HuH-7 (cell line): ENCODE results near the gene ENAH.
A peak's percentile ranks its signal among the peaks of the same experiment; 100 is the strongest.

Source experiments
- DNase-seq: peaks from one replicate; pipeline ENCODE4 v3.0.0; 2011; ENCODE audit warnings: low spot score

ENAH gene

DNA sequence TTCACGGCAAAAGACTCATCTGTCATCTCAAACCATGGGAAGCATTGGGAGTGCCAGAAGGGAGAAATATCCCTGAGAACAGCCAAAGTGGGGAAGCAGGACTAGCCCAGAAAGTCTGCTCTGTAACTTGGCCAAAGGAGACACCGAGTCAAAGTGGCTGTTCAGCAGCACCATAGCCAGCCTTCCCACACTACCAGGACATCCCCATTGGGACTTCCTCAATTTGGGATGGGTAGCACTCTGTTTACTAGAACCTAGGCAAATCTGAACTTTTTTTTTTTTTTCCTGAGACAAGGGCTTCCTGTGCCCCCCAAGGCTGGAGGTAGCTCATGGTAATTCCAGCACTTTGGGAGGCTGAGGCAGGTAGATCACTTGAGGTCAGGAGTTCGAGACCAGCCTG lies 93.0 kb downstream of the ENAH start:
- DNase-seq, result no peak

GRCh38 chr1:225559326-225559725 lies 93.6 kb downstream of the ENAH start:
- DNase-seq, result no peak

GRCh38 chr1:225556694-225557093 lies 96.2 kb downstream of the ENAH start:
- no peak for DNase-seq

DNA sequence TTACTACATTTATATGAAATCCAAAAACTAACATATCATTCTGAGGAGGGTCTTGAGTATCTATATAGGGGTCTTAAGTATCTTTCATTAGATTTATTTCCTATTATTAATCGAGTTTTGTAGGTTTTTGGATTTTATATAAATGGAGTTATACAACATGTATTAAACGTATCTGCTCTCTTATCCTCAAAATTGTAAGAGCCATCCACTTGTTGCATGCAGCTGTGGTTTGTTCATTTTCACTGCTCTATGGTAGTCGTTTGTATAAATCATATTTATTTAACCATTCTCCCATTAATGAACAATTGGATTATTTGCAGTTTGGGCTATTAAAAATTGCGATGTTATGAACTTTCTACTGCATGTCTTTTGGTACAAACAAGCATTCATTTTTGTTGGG lies 97.1 kb downstream of the ENAH start:
- DNase-seq, result no peak

- DNase-seq, result peak; percentile 26
Observed at GRCh38 chr1:225554216-225554812, 98.6 kb downstream of the ENAH start.

- no peak for DNase-seq
Observed at GRCh38 chr1:225549821-225550220, 103.1 kb downstream of the ENAH start.

DNA sequence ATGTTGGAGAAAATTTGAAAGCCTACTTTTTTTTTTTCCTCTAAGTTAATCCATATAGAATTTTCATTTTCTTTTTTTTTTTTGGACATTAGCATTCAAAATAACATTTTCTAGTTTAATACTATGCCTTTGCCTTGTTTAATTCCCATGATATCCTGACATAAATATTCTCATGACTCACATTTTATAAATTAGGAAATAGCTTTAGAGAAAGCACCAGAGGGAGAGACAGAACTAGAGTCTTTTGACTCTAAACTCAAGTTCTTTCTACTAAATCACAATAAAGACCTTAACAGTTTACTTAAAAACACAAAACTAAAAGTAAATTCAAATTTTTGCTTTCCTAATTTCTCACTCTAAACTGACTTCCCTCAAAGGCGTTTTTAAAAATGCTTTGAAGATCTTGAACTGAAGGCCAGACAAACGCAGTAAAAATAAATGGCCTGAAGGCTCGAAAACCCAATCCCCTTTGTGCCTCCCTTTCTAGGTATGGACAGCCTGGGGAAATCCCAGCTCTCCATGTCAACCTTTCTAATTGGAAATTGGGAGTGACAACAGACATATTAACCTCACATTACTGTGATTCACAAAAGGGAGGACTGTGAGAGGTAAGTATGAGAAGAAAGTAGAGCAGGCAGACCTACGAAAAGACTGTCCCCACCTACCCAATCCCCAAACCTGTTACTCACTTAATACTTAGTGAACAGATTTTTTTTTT lies 104.6 kb downstream of the ENAH start:
- DNase-seq, result no peak

DNA sequence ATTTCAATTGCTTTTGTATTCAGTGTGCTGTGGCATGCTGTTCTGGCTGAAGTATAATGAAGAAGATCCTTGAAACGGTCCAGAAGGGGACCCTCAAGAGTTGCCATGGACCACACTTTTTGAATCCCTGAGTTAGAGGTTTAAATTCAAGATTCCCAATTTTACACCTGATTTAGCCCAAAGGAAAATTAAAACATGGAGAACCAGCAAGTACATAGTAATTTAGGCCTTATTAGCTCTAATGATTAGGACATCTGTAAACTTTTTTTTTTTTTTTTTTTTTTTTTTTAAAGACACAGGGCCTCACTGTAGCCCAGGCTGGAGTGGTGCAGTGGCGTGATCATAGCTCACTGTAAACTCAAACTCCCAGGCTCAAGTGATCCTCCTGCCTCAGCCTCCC lies 107.3 kb downstream of the ENAH start:
- no peak for DNase-seq

GRCh38 chr1:225544924-225545323 lies 108.0 kb downstream of the ENAH start:
- no peak for DNase-seq

DNA sequence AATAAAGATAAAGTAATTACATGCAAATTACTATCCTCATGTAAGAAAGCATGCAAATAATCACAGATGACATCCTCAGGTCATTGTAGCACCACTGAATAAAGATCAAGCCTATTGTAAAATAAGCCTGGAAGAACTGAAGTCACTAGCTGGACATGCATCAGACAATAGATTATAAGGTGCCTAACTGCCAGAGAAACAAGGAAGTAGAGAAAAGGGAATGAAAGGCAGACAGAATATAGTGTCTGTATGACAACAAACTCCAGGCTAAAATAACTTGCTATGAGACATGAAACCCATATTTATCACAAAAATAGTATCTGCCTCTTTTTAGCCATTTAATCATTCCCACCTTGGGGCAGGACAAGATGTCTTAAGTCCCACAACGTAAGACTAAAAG lies 108.7 kb downstream of the ENAH start:
- DNase-seq, result no peak

GRCh38 chr1:225543350-225543749 lies 109.6 kb downstream of the ENAH start:
- no peak for DNase-seq

GRCh38 chr1:225541383-225541782 lies 111.5 kb downstream of the ENAH start:
- DNase-seq, result no peak

- no peak for DNase-seq
Observed at GRCh38 chr1:225539575-225539974, 113.3 kb downstream of the ENAH start.

GRCh38 chr1:225539069-225539468 lies 113.9 kb downstream of the ENAH start:
- no peak for DNase-seq

DNA sequence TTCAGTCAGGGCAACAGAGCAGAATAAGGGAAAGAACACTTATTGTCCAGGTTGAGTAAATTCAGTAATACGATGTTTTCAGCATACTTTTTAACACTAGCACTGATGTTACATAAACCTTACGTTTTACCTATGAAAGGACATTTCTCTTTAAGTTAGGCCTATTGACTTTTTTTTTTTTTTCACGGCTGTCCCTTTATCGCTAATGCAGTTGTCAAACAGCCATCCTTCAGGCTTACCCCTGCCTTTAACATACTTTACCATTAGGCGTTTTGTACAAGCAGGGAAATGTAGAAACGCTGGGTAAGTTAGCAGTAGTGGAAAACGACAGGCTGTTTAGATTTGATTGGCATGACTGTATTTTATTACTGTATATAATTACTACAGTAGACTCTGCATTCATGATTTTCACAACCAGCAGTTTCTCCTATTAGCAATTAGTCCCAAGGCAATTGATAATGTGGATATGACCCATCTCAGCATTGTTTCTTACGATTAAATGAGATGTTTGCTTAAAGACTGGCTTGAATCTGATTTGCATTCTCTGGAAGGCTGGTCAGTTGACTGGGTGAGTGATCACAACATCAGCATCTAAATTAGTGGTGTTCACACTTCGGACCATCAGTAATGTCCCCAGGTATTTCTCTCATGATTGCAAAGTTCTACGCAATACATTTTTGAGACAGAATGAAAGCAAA lies 115.2 kb downstream of the ENAH start:
- DNase-seq, result no peak

DNA sequence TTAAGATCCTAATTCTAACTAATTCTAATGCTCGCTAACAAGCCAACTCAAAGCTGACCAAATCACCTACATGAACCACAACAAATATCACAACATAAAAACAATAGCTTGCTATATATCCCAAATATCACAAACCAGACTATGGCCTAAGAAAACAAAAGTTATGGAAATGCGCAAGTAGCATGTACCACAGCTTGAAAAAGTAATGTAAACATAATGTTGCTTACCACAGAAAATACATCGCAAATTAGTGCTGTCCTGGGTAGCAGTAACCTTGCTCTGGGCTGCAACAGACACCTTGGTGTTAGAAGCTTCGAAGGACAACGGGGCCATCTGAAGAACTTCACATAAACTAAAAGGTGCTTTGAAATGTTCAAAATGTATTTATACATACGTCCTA lies 117.6 kb downstream of the ENAH start:
- DNase-seq, result no peak

DNA sequence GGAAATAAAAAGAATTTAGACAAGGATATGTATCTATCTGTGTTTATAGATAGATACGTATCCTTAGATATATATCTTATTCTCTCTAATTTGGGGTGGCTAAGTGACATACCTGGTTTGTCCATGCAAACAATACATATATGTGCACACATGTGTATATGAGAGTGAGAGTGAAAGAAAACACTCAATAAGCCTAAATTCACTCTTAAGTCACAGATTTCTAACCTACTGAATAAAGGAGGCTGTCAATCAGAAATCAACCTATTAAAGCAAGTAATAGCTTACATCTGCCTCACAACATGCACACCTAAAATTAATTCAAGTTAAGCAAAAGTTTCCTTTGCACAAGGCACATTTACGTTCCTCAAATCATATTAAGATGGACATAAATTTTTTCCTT lies 118.2 kb downstream of the ENAH start:
- no peak for DNase-seq

GRCh38 chr1:225534135-225534534 lies 118.8 kb downstream of the ENAH start:
- DNase-seq, result no peak

- no peak for DNase-seq
Observed at GRCh38 chr1:225533238-225533637, 119.7 kb downstream of the ENAH start.

DNA sequence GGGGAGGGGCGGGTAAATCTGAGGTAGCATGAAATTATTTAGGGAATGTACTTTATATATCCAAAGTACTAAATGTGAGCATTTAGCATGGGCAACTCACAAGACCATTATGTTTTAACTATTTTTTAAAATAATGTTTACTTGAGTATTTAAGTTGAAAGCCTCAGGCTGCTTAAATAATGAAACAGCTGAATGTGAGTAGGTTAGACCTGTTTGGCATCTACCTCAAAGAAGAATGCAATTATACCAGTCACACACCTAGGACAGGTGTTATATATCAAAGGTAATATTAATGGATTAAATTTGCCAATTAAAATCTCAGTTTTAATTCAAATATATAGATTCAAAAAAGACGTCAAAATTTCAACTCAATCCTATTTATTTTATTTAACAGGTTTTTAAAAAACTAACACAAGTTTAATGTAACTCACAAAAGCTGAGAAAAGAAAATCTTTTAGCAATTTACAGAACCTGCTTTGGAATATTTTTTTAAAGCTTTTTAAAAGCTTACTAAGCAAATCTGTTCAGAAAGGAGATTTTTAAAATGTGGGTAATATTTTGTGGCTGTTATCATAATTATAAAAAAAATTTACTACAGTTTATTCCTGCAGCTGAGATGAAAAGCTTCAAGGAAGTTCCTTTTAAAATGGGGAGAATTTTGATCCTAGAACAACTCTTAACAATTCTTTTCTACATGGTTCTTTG lies 120.5 kb downstream of the ENAH start:
- DNase-seq, result no peak

GRCh38 chr1:225529726-225530125 lies 123.2 kb downstream of the ENAH start:
- no peak for DNase-seq

- DNase-seq, result no peak
Observed at GRCh38 chr1:225527575-225527974, 125.3 kb downstream of the ENAH start.

DNA sequence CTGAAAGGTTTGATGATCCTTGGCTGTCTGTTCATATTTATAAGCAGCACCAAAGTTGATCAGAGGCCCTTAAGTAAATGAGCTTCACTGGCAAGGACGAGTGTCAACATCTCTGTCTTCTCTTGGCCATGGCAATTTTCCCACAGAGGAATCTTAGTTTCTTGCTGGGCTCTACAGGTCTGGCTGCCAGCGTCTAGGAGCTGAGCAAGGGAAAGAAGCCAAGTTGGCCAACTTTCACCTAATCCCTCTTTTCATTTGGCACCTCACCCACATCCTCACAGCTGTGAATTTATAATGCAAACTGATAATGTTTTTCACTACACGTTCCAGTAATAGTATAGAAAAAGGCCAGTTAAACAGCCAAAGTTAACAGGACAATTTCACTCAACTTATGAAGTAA lies 126.0 kb downstream of the ENAH start:
- DNase-seq, result no peak
